Neutrophil (primary cell): ENCODE results near the gene BSG.
A peak's percentile ranks its signal among the peaks of the same experiment; 100 is the strongest.

Experiments used
- H3K27ac ChIP-seq: fragments of 200-600 bp; sonication (generic); 2 replicates; pipeline ENCODE4 v1.5.1; 2016; ENCODE audit warnings: mild to moderate bottlenecking, moderate library complexity
- H3K27me3 ChIP-seq: fragments of 200-600 bp; sonication (generic); 2 replicates; pipeline ENCODE4 v1.6.0; 2016; ENCODE audit warnings: mild to moderate bottlenecking
- H3K36me3 ChIP-seq: fragments of 200-600 bp; sonication (generic); 2 replicates; pipeline ENCODE4 v1.5.1; 2017
- H3K4me1 ChIP-seq, 2 experiments: fragments of 200-600 bp in 1 of 2; sonication (generic) in 1 of 2; 1 replicate in 1 of 2; 2 replicates in 1 of 2; pipeline versions ENCODE4 v1.5.1 to v1.6.1; 2013 to 2016; ENCODE audit warnings: low read depth in 1 of 2, low read length in 1 of 2, mild to moderate bottlenecking in 1 of 2, moderate library complexity in 1 of 2; ENCODE audit not compliant: control insufficient read depth in 1 of 2, insufficient read depth in 1 of 2
- H3K4me3 ChIP-seq, 2 experiments: fragments of 200-600 bp in 1 of 2; sonication (generic) in 1 of 2; 1 replicate in 1 of 2; 2 replicates in 1 of 2; pipeline ENCODE4 v1.5.1; 2013 to 2016; ENCODE audit warnings: low read depth in 1 of 2, low read length in 1 of 2, mild to moderate bottlenecking in 1 of 2, moderate library complexity in 1 of 2
- H3K9me3 ChIP-seq: fragments of 200-600 bp; sonication (generic); 2 replicates; pipeline ENCODE4 v1.5.1; 2016
- CTCF ChIP-seq: fragments of 200-600 bp; sonication (generic); IDR thresholded peaks from 2 replicates; pipeline ENCODE4 v1.5.1; 2016; ENCODE audit warnings: antibody characterized with exemption

Gene BSG

DNA sequence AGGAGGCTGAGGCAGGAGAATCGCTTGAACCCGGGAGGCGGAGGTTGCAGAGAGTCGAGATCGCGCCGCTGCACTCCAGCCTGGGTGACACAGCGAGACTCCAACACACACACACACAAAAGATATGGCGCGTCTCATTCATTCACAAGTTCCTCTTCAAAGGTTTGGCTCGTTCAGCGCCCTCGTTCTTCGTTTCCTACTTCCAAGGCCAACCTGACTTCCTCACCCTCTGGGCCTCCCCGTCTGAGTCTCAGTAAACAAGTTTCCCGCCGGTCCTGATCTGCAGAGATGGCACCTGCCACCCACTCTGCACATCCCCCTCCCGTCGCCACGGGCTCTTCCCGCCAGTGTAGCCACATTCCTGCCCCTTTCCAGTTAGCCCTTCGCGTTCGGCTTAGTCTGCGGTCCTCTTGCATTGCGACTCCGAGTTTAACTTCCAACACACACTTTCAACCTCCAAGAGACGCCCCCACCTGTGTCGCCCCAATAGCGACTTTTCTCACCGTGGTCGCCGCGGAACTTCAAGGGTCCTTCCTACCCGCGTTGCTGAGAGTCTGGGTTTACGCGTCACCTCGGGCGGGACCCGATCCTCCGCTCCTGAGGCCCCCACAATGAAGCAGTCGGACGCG lies 1.3 kb upstream of the BSG start:
- no peaks in the 10 kb centered on the region for H3K9me3 ChIP-seq
- no peaks in the 10 kb centered on the region for H3K27me3 ChIP-seq
- H3K4me3 ChIP-seq: peak overlapping the region; percentile 89 to 94
- H3K27ac ChIP-seq: peak overlapping the region; percentile 99
- H3K4me1 ChIP-seq: peaks cover 58 to 67% of the 10 kb centered on the region in 2 experiments
- no peak for TF ChIP-seq CTCF
- peaks cover 3% of the 10 kb centered on the region for H3K36me3 ChIP-seq

- peak overlapping the region; percentile 89 to 94 for H3K4me3 ChIP-seq
These were observed 826 bp upstream of the BSG start for GRCh38 chr19:571566-571974.

GRCh38 chr19:572743-573518 lies 535 bp downstream of the BSG start:
- peak overlapping the region; percentile 99 for H3K27ac ChIP-seq
- H3K4me3 ChIP-seq: peak overlapping the region; percentile 89 to 94
- no peak for TF ChIP-seq CTCF
- no peaks in the 10 kb centered on the region for H3K27me3 ChIP-seq
- H3K4me1 ChIP-seq: peaks cover 43 to 52% of the 10 kb centered on the region in 2 experiments
- no peaks in the 10 kb centered on the region for H3K9me3 ChIP-seq
- H3K36me3 ChIP-seq: peaks cover 9% of the 10 kb centered on the region

More at GRCh38 chr19:571566-571974, 826 bp upstream of the BSG start:
- TF ChIP-seq CTCF: no peak
- H3K27ac ChIP-seq: peak overlapping the region; percentile 99
- H3K36me3 ChIP-seq: peaks cover 4% of the 10 kb centered on the region
- peaks cover 57 to 66% of the 10 kb centered on the region in 2 experiments for H3K4me1 ChIP-seq
- H3K9me3 ChIP-seq: no peaks in the 10 kb centered on the region
- no peaks in the 10 kb centered on the region for H3K27me3 ChIP-seq

DNA sequence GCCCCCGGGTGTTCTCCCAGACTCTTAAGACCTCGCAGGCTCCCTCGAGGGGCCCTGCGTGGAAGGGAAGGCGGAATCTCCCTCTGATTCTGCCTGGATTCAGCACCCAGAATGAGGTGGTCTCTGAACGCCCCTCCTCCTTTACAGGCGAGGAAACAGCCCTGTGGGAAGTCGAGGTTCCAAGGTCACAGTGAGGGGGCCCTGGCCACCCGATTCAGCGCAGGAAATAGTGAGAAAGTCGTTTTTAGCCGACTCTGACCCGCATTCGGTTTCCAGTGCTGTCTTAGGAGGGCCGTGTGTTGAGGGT lies 1.1 kb downstream of the BSG start:
- no peak for TF ChIP-seq CTCF
- H3K36me3 ChIP-seq: peaks cover 15% of the 10 kb centered on the region
- peaks cover 41 to 47% of the 10 kb centered on the region in 2 experiments for H3K4me1 ChIP-seq

GRCh38 chr19:574658-575526 lies 2.5 kb downstream of the BSG start:
- Histone ChIP-seq H3K4me3 (no peak overlapping the region), H3K9me3 (no peaks in the 10 kb centered on the region), H3K27me3 (no peaks in the 10 kb centered on the region), H3K4me1 (peaks cover 37 to 40% of the 10 kb centered on the region in 2 experiments), H3K36me3 (peaks cover 27% of the 10 kb centered on the region), H3K27ac (peak overlapping the region; percentile 10)
- TF ChIP-seq CTCF: no peak

More for the DNA sequence above, 1.1 kb downstream of the BSG start:
- Histone ChIP-seq H3K27ac (peak overlapping the region; percentile 99), H3K27me3 (no peaks in the 10 kb centered on the region), H3K9me3 (no peaks in the 10 kb centered on the region), H3K4me3 (peak overlapping the region; percentile 89 to 94)
